ENCODE measurements around the gene PSORS1C2.
A peak's percentile ranks its signal among the peaks of the same experiment; 100 is the strongest.
"Not testable (repeated sequence)": the region's sequence is repeated elsewhere in the genome, so short reads cannot be mapped to it uniquely, and the experiment has no call there.

The PSORS1C2 gene

DNA sequence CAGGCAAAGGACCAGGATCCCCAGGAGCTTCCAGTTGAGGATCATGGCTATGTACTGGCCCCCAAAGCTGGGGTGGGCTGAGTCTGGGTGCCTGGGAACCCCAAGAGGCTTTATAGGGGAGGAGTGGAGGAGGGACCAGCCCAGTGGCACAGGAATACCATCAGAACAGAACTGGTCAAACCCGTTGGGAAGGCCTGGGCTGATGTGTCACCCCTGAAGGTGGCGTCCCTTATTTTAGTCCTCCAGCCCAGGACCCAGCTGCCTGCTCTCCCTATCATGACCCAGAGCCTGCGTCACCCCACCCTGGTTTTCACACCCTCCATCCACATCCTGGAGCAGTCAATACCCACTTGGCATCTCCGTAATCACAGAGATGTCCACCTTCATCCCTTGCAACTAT is at the start of gene PSORS1C2:
Gene PSORS1C2 (minus strand): TSS at position 85 of the 400 bp plus-strand sequence. CDS start 40 bp downstream, at position 45.
- H3K27me3 ChIP-seq (ENCODE audit: control insufficient read depth, insufficient read depth, low read length) = no peaks in the 10 kb centered on the region
- no peak within 1 kb of the TSS for H3K4me3 ChIP-seq (ENCODE audit: low read length)
- H3K9ac ChIP-seq (ENCODE audit: low read length) = no peak within 1 kb of the TSS
- peaks cover 8% of the 10 kb centered on the region for H3K4me1 ChIP-seq (ENCODE audit: control insufficient read depth, insufficient read depth, low read length)
- H3K27ac ChIP-seq (ENCODE audit: low read depth, low read length) = no peak within 1 kb of the TSS
- H3K36me3 ChIP-seq (ENCODE audit: control insufficient read depth, insufficient read depth, low read length) = peaks cover 3% of the 10 kb centered on the region

DNA sequence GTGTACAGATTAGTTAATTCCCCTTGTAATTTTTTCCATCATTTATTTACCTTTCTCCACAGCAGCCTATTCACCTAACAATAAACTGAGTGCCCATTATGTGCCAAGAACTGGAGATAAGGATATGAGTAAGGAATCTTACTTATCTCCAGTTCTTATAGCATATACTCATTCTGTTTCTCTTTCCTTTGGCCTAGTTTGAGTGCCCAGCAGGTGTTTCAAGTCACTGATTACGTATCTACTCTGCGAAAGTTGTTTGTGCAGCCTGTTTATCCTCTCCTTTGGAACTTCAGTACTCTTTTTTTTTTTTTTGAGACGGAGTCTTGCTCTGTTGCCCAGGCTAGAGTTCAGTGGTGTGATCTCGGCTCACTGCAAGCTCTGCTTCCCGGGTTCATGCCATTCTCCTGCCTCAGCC is 48.9 kb upstream of the PSORS1C2 start:
- no peaks in the 10 kb centered on the region for H3K4me1 ChIP-seq (ENCODE audit: control insufficient read depth, insufficient read depth, low read length)
- H3K9ac ChIP-seq (ENCODE audit: low read length) = no peak overlapping the region
- no peaks in the 10 kb centered on the region for H3K36me3 ChIP-seq (ENCODE audit: control insufficient read depth, insufficient read depth, low read length)
- H3K27ac ChIP-seq (ENCODE audit: low read depth, low read length) = no peak overlapping the region
- no peak overlapping the region for H3K4me3 ChIP-seq (ENCODE audit: low read length)
- H3K27me3 ChIP-seq (ENCODE audit: control insufficient read depth, insufficient read depth, low read length) = no peaks in the 10 kb centered on the region

DNA sequence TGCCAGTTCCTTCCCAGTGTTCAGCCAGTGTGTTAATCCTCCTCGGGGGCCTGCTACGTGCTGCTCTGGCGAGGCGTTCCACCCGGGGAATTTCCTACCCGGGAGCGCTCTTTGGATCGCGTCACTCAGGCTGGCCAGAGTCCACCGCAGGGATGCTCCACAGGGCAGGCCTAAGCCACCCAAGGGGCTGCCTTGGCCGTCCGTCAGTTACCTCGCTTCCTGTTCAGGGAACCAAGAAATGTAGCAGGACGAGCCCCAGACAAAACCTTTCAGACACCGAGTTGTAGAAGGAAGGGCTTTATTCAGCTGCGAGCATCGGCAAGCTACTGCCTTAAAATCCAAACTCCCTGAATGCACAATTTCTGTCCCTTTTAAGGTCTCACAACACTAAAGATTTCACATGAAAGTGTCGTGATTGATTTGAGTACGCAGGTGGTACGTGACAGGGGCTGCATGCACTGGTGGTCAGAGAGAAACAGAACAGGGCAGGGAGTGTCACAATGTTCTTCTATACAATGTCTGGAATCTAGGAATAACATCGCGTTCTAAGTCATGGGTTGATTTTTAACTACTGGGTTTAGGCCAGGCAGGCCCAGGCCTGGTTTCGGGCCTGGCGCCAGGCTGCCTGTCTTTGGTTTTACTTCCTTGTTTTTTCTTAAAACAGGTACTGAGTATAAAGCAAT is 47.3 kb upstream of the PSORS1C2 start:
- Histone ChIP-seq H3K4me3 (ENCODE audit: low read length) (peak overlapping the region; percentile 29), H3K9ac (ENCODE audit: low read length) (no peak overlapping the region), H3K4me1 (ENCODE audit: control insufficient read depth, insufficient read depth, low read length) (no peaks in the 10 kb centered on the region), H3K27ac (ENCODE audit: low read depth, low read length) (no peak overlapping the region), H3K27me3 (ENCODE audit: control insufficient read depth, insufficient read depth, low read length) (no peaks in the 10 kb centered on the region), H3K36me3 (ENCODE audit: control insufficient read depth, insufficient read depth, low read length) (no peaks in the 10 kb centered on the region)

DNA sequence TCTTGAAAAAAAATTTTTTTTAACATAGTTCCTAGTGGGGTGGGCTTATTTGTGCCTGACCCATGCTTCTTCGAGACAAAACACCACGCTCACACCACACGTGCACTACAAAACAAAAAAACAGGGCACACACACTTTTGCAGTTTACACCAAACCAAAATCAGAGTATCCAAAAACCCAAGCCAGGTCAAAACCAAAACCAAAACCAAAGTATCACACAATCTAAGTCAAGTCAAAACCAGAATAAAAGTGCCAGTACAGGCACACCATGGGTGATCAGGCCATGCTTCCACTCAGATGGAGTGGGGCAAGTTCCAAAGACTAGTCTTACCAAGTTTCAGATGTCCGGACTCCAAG is 46.8 kb upstream of the PSORS1C2 start:
- not testable (repeated sequence) for H3K9ac ChIP-seq (ENCODE audit: low read length)

DNA sequence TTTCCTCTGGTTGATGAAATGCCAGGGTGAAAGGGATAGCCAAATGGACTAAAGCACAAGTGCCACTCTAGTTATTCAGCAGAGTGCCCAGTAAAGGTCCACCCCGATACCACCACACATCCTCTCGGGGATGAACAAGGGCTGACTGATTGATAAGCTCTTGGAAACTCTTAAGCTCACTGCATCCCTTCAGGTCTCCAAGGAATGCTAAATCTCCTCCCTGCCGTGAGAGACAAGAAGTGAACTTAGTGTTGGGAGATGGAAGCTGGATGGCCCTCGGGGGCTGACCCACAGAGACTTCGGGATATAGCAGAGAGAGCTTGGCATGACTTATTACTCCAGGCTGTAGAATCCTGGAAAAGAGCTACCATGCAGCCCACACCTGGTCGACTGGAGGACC is 45.0 kb upstream of the PSORS1C2 start:
- not testable (repeated sequence) for H3K27me3 ChIP-seq (ENCODE audit: control insufficient read depth, insufficient read depth, low read length); H3K4me3 ChIP-seq (ENCODE audit: low read length); H3K36me3 ChIP-seq (ENCODE audit: control insufficient read depth, insufficient read depth, low read length); H3K9ac ChIP-seq (ENCODE audit: low read length); H3K4me1 ChIP-seq (ENCODE audit: control insufficient read depth, insufficient read depth, low read length); H3K27ac ChIP-seq (ENCODE audit: low read depth, low read length)

More for the DNA sequence above, 46.8 kb upstream of the PSORS1C2 start:
- not testable (repeated sequence) for H3K27me3 ChIP-seq (ENCODE audit: control insufficient read depth, insufficient read depth, low read length); H3K4me1 ChIP-seq (ENCODE audit: control insufficient read depth, insufficient read depth, low read length); H3K27ac ChIP-seq (ENCODE audit: low read depth, low read length); H3K36me3 ChIP-seq (ENCODE audit: control insufficient read depth, insufficient read depth, low read length)
- H3K4me3 ChIP-seq (ENCODE audit: low read length) = peak overlapping the region; percentile 29

DNA sequence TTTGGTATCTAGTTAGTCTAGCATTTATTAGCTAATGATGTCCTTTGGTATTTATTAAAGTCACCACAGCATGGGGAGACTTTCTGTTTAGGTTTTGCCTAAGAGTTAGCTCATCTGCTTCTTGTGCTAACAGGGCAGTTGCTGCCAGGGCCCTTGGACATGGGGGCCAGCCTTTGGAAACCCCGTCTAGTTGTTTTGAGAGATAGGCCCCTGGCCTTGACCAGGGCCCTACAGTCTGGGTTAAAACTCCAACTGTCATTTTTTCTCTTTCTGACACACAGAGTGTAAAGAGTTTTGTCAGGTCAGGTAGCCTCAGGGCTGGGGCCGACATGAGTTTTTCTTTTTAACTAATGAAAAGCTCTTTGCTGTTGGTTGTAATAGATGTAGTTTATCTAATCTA is 44.4 kb upstream of the PSORS1C2 start:
- not testable (repeated sequence) for H3K4me3 ChIP-seq (ENCODE audit: low read length); H3K9ac ChIP-seq (ENCODE audit: low read length); H3K27ac ChIP-seq (ENCODE audit: low read depth, low read length); H3K36me3 ChIP-seq (ENCODE audit: control insufficient read depth, insufficient read depth, low read length); H3K27me3 ChIP-seq (ENCODE audit: control insufficient read depth, insufficient read depth, low read length); H3K4me1 ChIP-seq (ENCODE audit: control insufficient read depth, insufficient read depth, low read length)

DNA sequence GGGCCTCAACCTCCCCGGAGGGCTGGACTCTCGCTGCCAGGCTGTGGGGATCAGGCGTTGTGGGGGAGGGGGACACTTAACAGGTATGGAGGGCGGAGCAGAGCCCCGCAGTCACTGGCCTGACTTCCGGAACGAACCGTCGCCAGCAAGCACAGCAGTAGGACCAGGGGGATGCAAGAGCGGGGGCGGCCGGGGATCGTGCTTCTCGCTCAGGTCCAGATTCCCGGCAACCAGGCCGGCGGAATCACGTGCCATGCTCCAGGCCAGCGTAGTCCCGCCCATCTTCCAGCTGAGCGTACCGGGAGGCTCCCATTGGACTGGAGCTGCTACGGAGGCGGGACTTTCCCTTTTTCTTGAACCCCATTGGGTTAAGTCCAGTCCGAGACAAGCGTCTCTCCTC is 41.6 kb upstream of the PSORS1C2 start:
- H3K4me1 ChIP-seq (ENCODE audit: control insufficient read depth, insufficient read depth, low read length) = no peaks in the 10 kb centered on the region
- no peaks in the 10 kb centered on the region for H3K36me3 ChIP-seq (ENCODE audit: control insufficient read depth, insufficient read depth, low read length)
- no peaks in the 10 kb centered on the region for H3K27me3 ChIP-seq (ENCODE audit: control insufficient read depth, insufficient read depth, low read length)
- H3K27ac ChIP-seq (ENCODE audit: low read depth, low read length) = peak overlapping the region; percentile 37
- H3K4me3 ChIP-seq (ENCODE audit: low read length) = peak overlapping the region; percentile 45
- no peak overlapping the region for H3K9ac ChIP-seq (ENCODE audit: low read length)

DNA sequence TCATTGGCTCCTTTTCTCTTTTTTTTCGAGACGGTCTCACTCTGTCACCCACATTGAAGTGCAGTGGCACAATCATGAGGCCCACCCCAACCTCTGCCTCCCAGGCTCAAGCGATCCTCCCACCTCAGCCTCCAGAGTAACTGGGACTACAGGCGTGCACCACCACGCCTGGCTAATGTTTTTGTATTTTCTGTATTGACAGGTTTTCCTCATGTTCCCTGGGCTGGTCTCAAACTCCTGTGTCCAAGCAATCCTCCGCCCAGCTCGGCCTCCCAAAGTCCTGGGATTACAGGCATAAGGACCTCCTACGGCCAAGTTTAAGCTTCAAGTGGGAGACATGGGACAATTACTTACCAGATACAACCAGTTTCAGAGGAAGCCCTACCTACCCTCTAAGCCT is 41.0 kb upstream of the PSORS1C2 start:
- Histone ChIP-seq H3K36me3 (ENCODE audit: control insufficient read depth, insufficient read depth, low read length) (no peaks in the 10 kb centered on the region), H3K27me3 (ENCODE audit: control insufficient read depth, insufficient read depth, low read length) (no peaks in the 10 kb centered on the region), H3K9ac (ENCODE audit: low read length) (no peak overlapping the region), H3K4me3 (ENCODE audit: low read length) (no peak overlapping the region), H3K27ac (ENCODE audit: low read depth, low read length) (peak overlapping the region; percentile 37), H3K4me1 (ENCODE audit: control insufficient read depth, insufficient read depth, low read length) (no peaks in the 10 kb centered on the region)

DNA sequence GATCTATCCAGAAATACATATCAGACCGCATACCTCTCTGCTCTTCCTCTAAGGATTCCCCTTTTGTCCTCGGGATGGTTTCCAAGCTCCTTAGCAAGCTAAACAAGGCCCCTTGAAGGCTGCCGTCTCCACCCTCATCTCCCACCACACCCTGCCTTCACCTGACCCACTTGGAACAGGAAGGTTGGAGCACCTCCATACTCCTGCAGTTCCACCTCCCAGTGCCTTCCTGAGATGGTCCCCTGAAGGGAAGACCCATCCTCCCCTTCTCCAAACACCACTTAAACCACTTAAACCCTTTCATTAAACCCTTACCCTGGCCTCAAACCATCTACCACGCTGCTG is 40.1 kb upstream of the PSORS1C2 start:
- H3K4me3 ChIP-seq (ENCODE audit: low read length) = no peak overlapping the region
- H3K9ac ChIP-seq (ENCODE audit: low read length) = no peak overlapping the region
- no peaks in the 10 kb centered on the region for H3K4me1 ChIP-seq (ENCODE audit: control insufficient read depth, insufficient read depth, low read length)
- no peaks in the 10 kb centered on the region for H3K27me3 ChIP-seq (ENCODE audit: control insufficient read depth, insufficient read depth, low read length)
- H3K27ac ChIP-seq (ENCODE audit: low read depth, low read length) = no peak overlapping the region
- H3K36me3 ChIP-seq (ENCODE audit: control insufficient read depth, insufficient read depth, low read length) = no peaks in the 10 kb centered on the region

DNA sequence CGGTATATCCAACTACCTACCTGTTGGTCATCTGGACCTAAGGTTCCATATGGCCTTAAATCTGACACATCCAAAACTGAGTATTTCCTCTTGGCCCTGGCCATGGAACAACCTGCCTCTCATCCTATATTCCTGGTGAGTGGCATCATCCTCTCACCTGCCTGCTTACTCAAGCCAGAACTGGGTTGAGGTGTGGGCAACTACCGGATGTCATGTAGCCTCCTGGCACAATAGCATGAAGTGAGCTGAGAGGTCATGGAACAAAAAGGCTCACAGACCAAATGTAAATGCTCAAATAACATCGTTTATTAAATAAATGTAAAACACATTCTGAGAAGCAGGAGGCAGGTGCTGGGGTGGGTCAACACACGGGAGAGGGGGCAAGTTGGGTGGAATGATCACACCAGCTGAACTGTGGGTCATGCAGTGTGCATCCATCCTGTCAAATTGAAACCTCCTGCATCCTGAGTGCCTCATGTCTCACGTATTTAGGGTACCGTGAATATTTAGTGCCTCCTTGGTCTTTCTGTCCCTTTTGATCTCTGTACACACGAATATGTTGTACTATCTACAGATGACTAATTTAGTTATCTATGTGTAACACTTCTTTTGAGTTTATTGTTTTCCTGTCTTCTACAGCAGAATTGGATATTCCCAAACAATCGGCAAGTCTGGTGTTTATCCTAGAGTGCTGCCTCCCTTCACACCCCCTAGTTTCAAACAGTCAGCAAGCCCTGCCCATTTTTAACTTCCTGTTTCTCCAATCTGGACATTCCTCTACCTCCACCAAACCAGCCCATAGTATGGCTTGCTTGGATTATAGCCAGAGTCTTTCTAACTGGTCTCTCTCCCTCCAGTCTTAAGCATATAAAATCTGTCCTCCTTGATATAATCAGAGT is 39.5 kb upstream of the PSORS1C2 start:
- Histone ChIP-seq H3K36me3 (ENCODE audit: control insufficient read depth, insufficient read depth, low read length) (no peaks in the 10 kb centered on the region), H3K4me3 (ENCODE audit: low read length) (no peak overlapping the region), H3K27me3 (ENCODE audit: control insufficient read depth, insufficient read depth, low read length) (no peaks in the 10 kb centered on the region), H3K9ac (ENCODE audit: low read length) (no peak overlapping the region), H3K4me1 (ENCODE audit: control insufficient read depth, insufficient read depth, low read length) (no peaks in the 10 kb centered on the region), H3K27ac (ENCODE audit: low read depth, low read length) (no peak overlapping the region)

DNA sequence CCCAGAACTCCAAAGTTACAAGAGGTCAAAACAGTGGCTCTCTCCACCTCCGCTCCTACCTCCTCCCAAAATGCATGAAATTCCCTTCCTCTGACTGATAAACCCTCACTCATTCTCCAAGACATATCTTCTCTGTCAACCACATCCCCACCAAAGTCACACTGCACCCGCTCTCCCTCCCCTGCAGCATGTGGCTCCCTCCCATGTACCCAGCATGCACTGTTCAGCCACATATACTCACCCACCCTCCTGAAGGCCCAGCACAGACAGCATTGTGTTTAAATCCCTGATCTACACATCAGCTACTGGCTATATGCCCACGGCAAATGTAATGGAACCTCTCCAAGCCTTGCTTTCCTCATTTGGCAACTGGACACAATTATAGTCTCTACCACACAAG is 37.1 kb upstream of the PSORS1C2 start:
- no peaks in the 10 kb centered on the region for H3K4me1 ChIP-seq (ENCODE audit: control insufficient read depth, insufficient read depth, low read length)
- H3K36me3 ChIP-seq (ENCODE audit: control insufficient read depth, insufficient read depth, low read length) = no peaks in the 10 kb centered on the region
- H3K27ac ChIP-seq (ENCODE audit: low read depth, low read length) = no peak overlapping the region
- no peaks in the 10 kb centered on the region for H3K27me3 ChIP-seq (ENCODE audit: control insufficient read depth, insufficient read depth, low read length)
- H3K9ac ChIP-seq (ENCODE audit: low read length) = no peak overlapping the region
- no peak overlapping the region for H3K4me3 ChIP-seq (ENCODE audit: low read length)

DNA sequence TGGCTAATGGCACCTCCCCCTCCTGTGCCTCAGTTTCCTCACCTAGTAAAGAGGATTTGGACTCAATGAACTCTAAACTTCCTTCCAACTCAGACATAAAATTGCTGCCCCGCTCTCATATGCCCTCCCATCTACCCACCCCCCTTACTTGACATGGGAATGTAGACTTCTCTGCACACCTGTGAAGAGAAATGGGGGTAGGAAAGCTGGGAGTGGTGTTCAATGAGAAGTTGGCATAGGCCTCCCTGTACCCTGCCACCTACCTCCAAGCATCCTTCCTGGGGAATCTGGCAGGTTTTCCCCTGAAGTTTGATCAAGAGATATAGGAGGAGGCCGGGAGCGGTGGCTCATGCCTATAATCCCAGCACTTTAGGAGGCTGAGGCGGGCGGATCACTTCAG is 35.5 kb upstream of the PSORS1C2 start:
- Histone ChIP-seq H3K27me3 (ENCODE audit: control insufficient read depth, insufficient read depth, low read length) (no peaks in the 10 kb centered on the region), H3K4me3 (ENCODE audit: low read length) (no peak overlapping the region), H3K9ac (ENCODE audit: low read length) (no peak overlapping the region), H3K36me3 (ENCODE audit: control insufficient read depth, insufficient read depth, low read length) (no peaks in the 10 kb centered on the region), H3K4me1 (ENCODE audit: control insufficient read depth, insufficient read depth, low read length) (no peaks in the 10 kb centered on the region), H3K27ac (ENCODE audit: low read depth, low read length) (no peak overlapping the region)

DNA sequence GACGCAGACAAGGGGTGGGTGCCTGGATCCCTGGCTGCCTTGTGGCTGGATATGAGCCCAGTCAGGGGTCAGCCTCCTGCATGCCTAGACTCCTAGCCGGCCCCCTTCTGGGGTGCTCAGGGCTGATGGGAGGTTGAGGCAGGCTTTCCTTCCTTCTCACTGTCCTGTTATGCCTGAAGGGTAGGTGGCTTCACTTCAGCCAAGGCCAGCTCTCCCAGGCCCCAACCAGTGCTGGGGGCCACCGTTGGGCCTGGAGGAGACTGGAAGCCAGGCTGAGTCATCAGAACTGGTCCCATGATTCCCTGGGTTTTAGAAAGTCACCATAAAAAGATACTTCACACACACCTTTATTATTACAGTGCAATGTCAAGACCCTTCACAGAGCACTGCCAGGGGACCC is 34.5 kb upstream of the PSORS1C2 start:
- Histone ChIP-seq H3K9ac (ENCODE audit: low read length) (no peak overlapping the region), H3K27me3 (ENCODE audit: control insufficient read depth, insufficient read depth, low read length) (no peaks in the 10 kb centered on the region), H3K36me3 (ENCODE audit: control insufficient read depth, insufficient read depth, low read length) (no peaks in the 10 kb centered on the region), H3K4me1 (ENCODE audit: control insufficient read depth, insufficient read depth, low read length) (no peaks in the 10 kb centered on the region), H3K4me3 (ENCODE audit: low read length) (no peak overlapping the region), H3K27ac (ENCODE audit: low read depth, low read length) (no peak overlapping the region)

Measured in rectal smooth muscle tissue (tissue), 1 donor.